GM06990 (cell line): Measurements from ENCODE around the gene SCRT2.

Experiments
- DNase-seq: peaks from one replicate; pipeline ENCODE4 v3.0.0-alpha.2; 2011; ENCODE audit not compliant: insufficient read length; ENCODE audit errors: extremely low read depth
- H3K27me3 ChIP-seq: replicated peaks from 2 replicates; pipeline ENCODE4 v1.6.0; 2011; ENCODE audit warnings: low read length; ENCODE audit not compliant: control insufficient read depth, insufficient read depth
- H3K36me3 ChIP-seq: 2 replicates; pipeline ENCODE4 v1.5.1; 2011; ENCODE audit warnings: low read length; ENCODE audit not compliant: control insufficient read depth, insufficient read depth
- H3K4me3 ChIP-seq: replicated peaks from 2 replicates; pipeline ENCODE4 v1.5.1; 2011; ENCODE audit warnings: low read depth, mild to moderate bottlenecking, control low read depth, low read length
- TF ChIP-seq, protein P1 (sequence below): IDR thresholded peaks from 2 replicates; pipeline ENCODE4 v1.5.1; 2011; ENCODE audit warnings: low read length, control low read depth, mild to moderate bottlenecking, inconsistent platforms; ENCODE audit not compliant: insufficient read depth, poor library complexity, severe bottlenecking

SCRT2 gene

GRCh38 chr20:704726-705125 lies 29.1 kb upstream of the SCRT2 start:
- no peak overlapping the region for H3K4me3 ChIP-seq
- no peak for DNase-seq
- no peaks in the 10 kb centered on the region for H3K36me3 ChIP-seq
- TF ChIP-seq, protein P1, sequence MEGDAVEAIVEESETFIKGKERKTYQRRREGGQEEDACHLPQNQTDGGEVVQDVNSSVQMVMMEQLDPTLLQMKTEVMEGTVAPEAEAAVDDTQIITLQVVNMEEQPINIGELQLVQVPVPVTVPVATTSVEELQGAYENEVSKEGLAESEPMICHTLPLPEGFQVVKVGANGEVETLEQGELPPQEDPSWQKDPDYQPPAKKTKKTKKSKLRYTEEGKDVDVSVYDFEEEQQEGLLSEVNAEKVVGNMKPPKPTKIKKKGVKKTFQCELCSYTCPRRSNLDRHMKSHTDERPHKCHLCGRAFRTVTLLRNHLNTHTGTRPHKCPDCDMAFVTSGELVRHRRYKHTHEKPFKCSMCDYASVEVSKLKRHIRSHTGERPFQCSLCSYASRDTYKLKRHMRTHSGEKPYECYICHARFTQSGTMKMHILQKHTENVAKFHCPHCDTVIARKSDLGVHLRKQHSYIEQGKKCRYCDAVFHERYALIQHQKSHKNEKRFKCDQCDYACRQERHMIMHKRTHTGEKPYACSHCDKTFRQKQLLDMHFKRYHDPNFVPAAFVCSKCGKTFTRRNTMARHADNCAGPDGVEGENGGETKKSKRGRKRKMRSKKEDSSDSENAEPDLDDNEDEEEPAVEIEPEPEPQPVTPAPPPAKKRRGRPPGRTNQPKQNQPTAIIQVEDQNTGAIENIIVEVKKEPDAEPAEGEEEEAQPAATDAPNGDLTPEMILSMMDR: no peak
- H3K27me3 ChIP-seq: no peaks in the 10 kb centered on the region; the same call in 1 of the 2 replicates

GRCh38 chr20:703426-703825 lies 27.8 kb upstream of the SCRT2 start:
- Histone ChIP-seq H3K27me3 (no peaks in the 10 kb centered on the region; the same call in 1 of the 2 replicates), H3K36me3 (no peaks in the 10 kb centered on the region), H3K4me3 (no peak overlapping the region)
- TF ChIP-seq, protein P1: no peak
- no peak for DNase-seq

GRCh38 chr20:703006-703405 lies 27.4 kb upstream of the SCRT2 start:
- Histone ChIP-seq H3K36me3 (no peaks in the 10 kb centered on the region), H3K27me3 (no peaks in the 10 kb centered on the region; the same call in 1 of the 2 replicates), H3K4me3 (no peak overlapping the region)
- no peak for DNase-seq
- TF ChIP-seq, protein P1: no peak

DNA sequence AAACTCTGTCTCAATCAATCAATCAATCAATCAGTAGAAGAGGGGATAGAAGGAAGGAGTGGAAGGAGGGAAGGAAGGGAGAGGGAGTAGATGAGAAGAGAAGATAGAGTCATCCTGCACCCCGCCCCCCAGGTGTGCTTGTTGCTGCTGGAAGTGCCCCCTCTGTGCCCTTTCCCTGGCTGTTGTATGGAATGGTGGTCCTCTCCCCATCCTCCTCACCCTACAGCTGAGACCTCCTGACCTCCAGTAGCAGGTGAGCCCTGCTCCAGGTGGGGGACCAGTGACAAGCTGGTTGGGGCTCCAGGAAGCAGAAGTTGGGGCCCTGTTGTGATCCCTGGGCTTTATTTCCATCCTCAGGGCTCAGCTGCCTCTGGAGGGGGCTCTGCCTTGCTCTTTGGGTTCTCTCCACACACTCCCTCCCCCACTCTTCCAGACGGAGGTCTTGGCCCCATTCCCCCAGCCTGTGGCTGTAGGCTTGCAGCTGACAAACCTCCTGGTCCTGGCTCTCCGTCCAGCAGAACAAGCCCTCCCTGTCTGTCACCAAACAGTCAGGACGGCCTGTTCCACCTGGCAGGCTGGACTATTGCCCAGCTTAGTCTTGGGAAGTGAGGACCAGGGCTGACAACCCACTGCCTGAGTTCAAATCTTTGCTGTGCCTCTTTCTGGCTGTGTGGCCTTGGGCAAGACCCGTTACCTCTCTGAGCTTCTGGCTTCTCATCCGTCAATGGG lies 26.0 kb upstream of the SCRT2 start:
- no peaks in the 10 kb centered on the region for H3K36me3 ChIP-seq
- DNase-seq: no peak

DNA sequence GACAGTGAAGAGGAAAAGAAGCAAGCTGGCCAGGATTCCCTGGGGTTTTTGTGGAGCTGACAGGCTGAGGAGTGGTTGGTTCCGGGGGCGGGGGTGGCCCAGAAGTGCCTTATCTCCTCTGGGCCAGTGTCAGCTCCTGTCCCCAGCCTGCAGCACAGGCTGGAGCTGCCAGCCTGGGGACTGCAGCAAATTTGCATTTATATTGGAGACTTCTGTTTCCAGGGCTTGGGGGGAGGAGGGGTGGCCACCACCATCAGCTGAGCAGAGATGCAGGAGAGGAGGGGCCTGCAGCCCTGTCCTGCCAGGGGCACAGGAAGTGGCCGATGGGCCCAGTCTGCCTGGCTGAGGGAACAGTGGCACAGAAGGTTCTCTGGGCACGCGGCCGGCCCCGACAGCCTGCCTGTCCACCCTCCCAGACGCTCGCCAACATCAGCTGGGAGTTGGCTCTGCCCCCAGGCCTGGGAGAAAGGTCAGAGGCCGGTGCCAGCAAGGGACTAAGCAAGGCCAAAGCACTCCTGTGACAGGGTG lies 24.3 kb upstream of the SCRT2 start:
- Histone ChIP-seq H3K4me3 (no peak overlapping the region), H3K36me3 (no peaks in the 10 kb centered on the region), H3K27me3 (no peaks in the 10 kb centered on the region; the same call in 1 of the 2 replicates)
- no peak for DNase-seq
- TF ChIP-seq, protein P1: no peak

More for the DNA sequence above, 26.0 kb upstream of the SCRT2 start:
- H3K4me3 ChIP-seq: no peak overlapping the region
- TF ChIP-seq, protein P1: no peak
- H3K27me3 ChIP-seq: no peaks in the 10 kb centered on the region; the same call in 1 of the 2 replicates
